Hindlimb muscle (tissue), 1 donor: ENCODE results near the gene GRWD1. TPM values are rescaled to one million over a fixed set of nuclear protein-coding genes. Genes with fewer than 3 reads are reported as not detected.

Source experiments
- DNase-seq: peaks from one replicate; pipeline ENCODE4 v3.0.0-alpha.2; 2013
- polyA plus RNA-seq: library from polyadenylated mRNA; unstranded; fragments of 120-200 nt; gene quantifications from one replicate; pipeline ENCODE4 v1.2.1, GENCODE V29; 2013; ENCODE audit not compliant: insufficient read length

GRWD1 gene
- polyA plus RNA-seq, 1 donor, result 26.2 TPM

GRCh38 chr19:48498595-48499311 lies 53.0 kb downstream of the GRWD1 start:
- DNase-seq, result no peak

GRCh38 chr19:48499316-48500090 lies 53.7 kb downstream of the GRWD1 start:
- DNase-seq, result no peak

GRCh38 chr19:48500830-48501493 lies 55.2 kb downstream of the GRWD1 start:
- DNase-seq, result no peak

- no peak for DNase-seq
Measured at GRCh38 chr19:48501494-48502349, 55.9 kb downstream of the GRWD1 start.

GRCh38 chr19:48502350-48503018 lies 56.7 kb downstream of the GRWD1 start:
- DNase-seq, result no peak

- no peak for DNase-seq
Measured at GRCh38 chr19:48506138-48506733, 60.5 kb downstream of the GRWD1 start.

Other genes with a start within 250 kb of the GRWD1 start
- 42.8 TPM for gene CARD8, start 190.1 kb upstream of the GRWD1 start, polyA plus RNA-seq
- gene ZNF114, start 175.9 kb upstream of the GRWD1 start, polyA plus RNA-seq, result 2.4 TPM
- 149 TPM for gene EMP3, start 120.4 kb upstream of the GRWD1 start, polyA plus RNA-seq
- 20.6 TPM for gene TMEM143, start 82.0 kb upstream of the GRWD1 start, polyA plus RNA-seq
- not detected for gene SYNGR4, start 81.6 kb upstream of the GRWD1 start, polyA plus RNA-seq
- 125 TPM for gene KDELR1, start 54.4 kb upstream of the GRWD1 start, polyA plus RNA-seq
- 2.5 TPM for gene GRIN2D, start 52.3 kb upstream of the GRWD1 start, polyA plus RNA-seq
- gene KCNJ14, start 9.6 kb downstream of the GRWD1 start, polyA plus RNA-seq, result 1.2 TPM
- 49.3 TPM for gene CYTH2, start 23.4 kb downstream of the GRWD1 start, polyA plus RNA-seq
- gene LMTK3, start 65.9 kb downstream of the GRWD1 start, polyA plus RNA-seq, result 0.09 TPM
- gene SULT2B1, start 106.2 kb downstream of the GRWD1 start, polyA plus RNA-seq, result 0.32 TPM
- not detected for gene SPACA4, start 160.8 kb downstream of the GRWD1 start, polyA plus RNA-seq
- gene FAM83E, start 169.1 kb downstream of the GRWD1 start, polyA plus RNA-seq, result 0.44 TPM
- gene RPL18, start 173.2 kb downstream of the GRWD1 start, polyA plus RNA-seq, result 1,775 TPM
- gene SPHK2, start 173.5 kb downstream of the GRWD1 start, polyA plus RNA-seq, result 10.7 TPM
- gene DBP, start 191.4 kb downstream of the GRWD1 start, polyA plus RNA-seq, result 7.9 TPM
- 7.8 TPM for gene CA11, start 200.2 kb downstream of the GRWD1 start, polyA plus RNA-seq
- gene NTN5, start 227.0 kb downstream of the GRWD1 start, polyA plus RNA-seq, result 0.72 TPM
- 1.2 TPM for gene FUT2, start 250.0 kb downstream of the GRWD1 start, polyA plus RNA-seq